ENCODE data around the gene CCDC88C. TPM values are rescaled to one million over a fixed set of nuclear protein-coding genes. Genes with fewer than 3 reads are reported as not detected.
A peak's percentile ranks its signal among the peaks of the same experiment; 100 is the strongest.

The CCDC88C gene
- total RNA-seq, 1 donor from 2014 or later, result 3.6 TPM

GRCh38 chr14:91371990-91372375 lies 45.6 kb downstream of the CCDC88C start:
- ATAC-seq, result no peak

GRCh38 chr14:91371011-91371989 lies 46.3 kb downstream of the CCDC88C start:
- intact Hi-C loops (cut with DNase I), result no loop called here
- DNase-seq (ENCODE audit: missing footprints) (no peak), ATAC-seq (no peak)

More at GRCh38 chr14:91371990-91372375, 45.6 kb downstream of the CCDC88C start:
- no peak for DNase-seq (ENCODE audit: missing footprints)
- intact Hi-C loops (cut with DNase I), result no loop called here

- no peak for ATAC-seq
- DNase-seq (ENCODE audit: missing footprints), result no peak
- intact Hi-C loops (cut with DNase I), result loop anchor here (10.0 kb wide), 1 partner anchor 45 kb away; the partner anchor contains the start of gene CCDC88C
Observed at GRCh38 chr14:91369628-91370445, 47.8 kb downstream of the CCDC88C start.

GRCh38 chr14:91368776-91369416 lies 48.7 kb downstream of the CCDC88C start:
- no peak for ATAC-seq
- intact Hi-C loops (cut with DNase I), result loop anchor here (10.0 kb wide), 1 partner anchor 46 kb away; the partner anchor contains the start of gene CCDC88C

GRCh38 chr14:91367173-91368171 lies 50.1 kb downstream of the CCDC88C start:
- ATAC-seq (peak; percentile 17), DNase-seq (ENCODE audit: missing footprints) (no peak)
- intact Hi-C loops (cut with DNase I), result loop anchor here (10.0 kb wide), 1 partner anchor 47 kb away; the partner anchor contains the start of gene CCDC88C

More at GRCh38 chr14:91368776-91369416, 48.7 kb downstream of the CCDC88C start:
- DNase-seq (ENCODE audit: missing footprints), result no peak

GRCh38 chr14:91366749-91367148 lies 50.9 kb downstream of the CCDC88C start:
- intact Hi-C loops (cut with DNase I), result loop anchor here (10.0 kb wide), 1 partner anchor 48 kb away; the partner anchor contains the start of gene CCDC88C
- ATAC-seq (no peak), DNase-seq (ENCODE audit: missing footprints) (no peak)

GRCh38 chr14:91365552-91365951 lies 52.1 kb downstream of the CCDC88C start:
- intact Hi-C loops (cut with DNase I), result loop anchor here (10.0 kb wide), 1 partner anchor 49 kb away; the partner anchor contains the start of gene CCDC88C
- no peak for DNase-seq (ENCODE audit: missing footprints)
- ATAC-seq, result no peak

- intact Hi-C loops (cut with DNase I), result loop anchor here (10.0 kb wide), 1 partner anchor 50 kb away; the partner anchor contains the start of gene CCDC88C
- no peak for DNase-seq (ENCODE audit: missing footprints)
- ATAC-seq, result no peak
Observed at GRCh38 chr14:91364524-91365270, 52.9 kb downstream of the CCDC88C start.

- intact Hi-C loops (cut with DNase I), result loop anchor here (10.0 kb wide), 1 partner anchor 51 kb away; the partner anchor contains the start of gene CCDC88C
- no peak for DNase-seq (ENCODE audit: missing footprints)
- ATAC-seq, result no peak
Observed at GRCh38 chr14:91363776-91364523, 53.7 kb downstream of the CCDC88C start.

- intact Hi-C loops (cut with DNase I), result loop anchor here (10.0 kb wide), 1 partner anchor 53 kb away; the partner anchor contains the start of gene CCDC88C
- DNase-seq (ENCODE audit: missing footprints), result no peak
- no peak for ATAC-seq
Observed at GRCh38 chr14:91361233-91361811, 56.3 kb downstream of the CCDC88C start.

- intact Hi-C loops (cut with DNase I), result loop anchor here (10.0 kb wide), 1 partner anchor 54 kb away; the partner anchor contains the start of gene CCDC88C
- DNase-seq (ENCODE audit: missing footprints) (no peak), ATAC-seq (no peak)
Observed at GRCh38 chr14:91360490-91361232, 57.0 kb downstream of the CCDC88C start.

GRCh38 chr14:91358654-91359220 lies 58.9 kb downstream of the CCDC88C start:
- no peak for ATAC-seq
- intact Hi-C loops (cut with DNase I), result no loop called here
- DNase-seq (ENCODE audit: missing footprints), result peak; percentile 27

- DNase-seq (ENCODE audit: missing footprints) (no peak), ATAC-seq (no peak)
- intact Hi-C loops (cut with DNase I), result no loop called here
Observed at GRCh38 chr14:91358025-91358319, 59.6 kb downstream of the CCDC88C start.

GRCh38 chr14:91357272-91358024 lies 60.2 kb downstream of the CCDC88C start:
- ATAC-seq (no peak), DNase-seq (ENCODE audit: missing footprints) (peak; percentile 60)
- intact Hi-C loops (cut with DNase I), result no loop called here

All from Right ventricle myocardium inferior (tissue), 1 donor.